Stomach (tissue), 19 donors: ENCODE measurements around the gene ATXN7L1. TPM values are rescaled to one million over a fixed set of nuclear protein-coding genes. Genes with fewer than 3 reads are reported as not detected.

Experiments used
- DNase-seq, 2 donors: peaks; one replicate each; pipeline versions ENCODE4 v3.0.0 to v3.0.0-alpha.2; 2013 to 2019
- H3K27ac ChIP-seq, 5 donors: fragments of 200-600 bp in 4 of 5; sonication (generic) in 4 of 5; one replicate each; pipeline ENCODE4 v1.5.1; 2013 to 2019; ENCODE audit warnings: mild to moderate bottlenecking in 1 of 5, moderate library complexity in 1 of 5
- H3K27me3 ChIP-seq, 3 donors: fragments of 200-600 bp; sonication (generic); one replicate each; pipeline ENCODE4 v1.5.1; 2017 to 2019; ENCODE audit warnings: mixed run types in 1 of 3
- H3K36me3 ChIP-seq, 4 donors: fragments of 200-600 bp; sonication (generic); 1 replicate in 3 of 4; 2 replicates in 1 of 4; pipeline ENCODE4 v1.5.1; 2016 to 2019
- H3K4me1 ChIP-seq, 4 donors: fragments of 200-600 bp; sonication (generic); one replicate each; pipeline ENCODE4 v1.5.1; 2016 to 2019
- H3K4me3 ChIP-seq, 4 donors: fragments of 200-600 bp; sonication (generic) in 3 of 4; one replicate each; pipeline ENCODE4 v1.5.1; 2016 to 2019; ENCODE audit warnings: mild to moderate bottlenecking in 1 of 4
- H3K9me3 ChIP-seq, 4 donors: fragments of 200-600 bp; sonication (generic); one replicate each; pipeline ENCODE4 v1.5.1; 2016 to 2019
- CTCF ChIP-seq, 7 experiments: fragments of 450-650 bp in 4 of 7; fragments of 200-600 bp in 3 of 7; sonication (generic) in 3 of 7; IDR thresholded peaks; one replicate each; pipeline ENCODE4 v1.5.1; 2016 to 2019; ENCODE audit warnings: antibody characterized with exemption in 7 of 7, control low read depth in 2 of 7, mild to moderate bottlenecking in 1 of 7
- EP300 ChIP-seq: sonication (generic); formaldehyde crosslinking; IDR thresholded peaks from one replicate; pipeline ENCODE4 v1.6.1; 2017; ENCODE audit warnings: antibody characterized with exemption
- POLR2A ChIP-seq, 4 donors: fragments of 450-650 bp; IDR thresholded peaks; one replicate each; pipeline ENCODE4 v1.6.1; 2016; ENCODE audit warnings: antibody characterized with exemption in 4 of 4, control low read depth in 2 of 4, mild to moderate bottlenecking in 1 of 4, moderate library complexity in 1 of 4
- POLR2AphosphoS5 ChIP-seq, 3 donors: sonication (generic); formaldehyde crosslinking; IDR thresholded peaks; one replicate each; pipeline ENCODE4 v1.6.1; 2016; ENCODE audit warnings: antibody characterized with exemption in 3 of 3
- WGBS, 5 donors: extraction: QIAGEN DNeasy Blood & Tissue Kit in 3 of 5; methylation state at CpG; one replicate each; pipeline versions ENCODE4 v1.1.5 to v1.1.7; 2013 to 2018; 5-methylcytosine and 5-hydroxymethylcytosine counted together
- intact Hi-C: fragments of 100-400 bp; cut with DNase I; formaldehyde crosslinking; loops from one replicate; pipeline ENCODE4 v1.15.1; 2023; ENCODE audit warnings: low total_unique reads
- long read RNA-seq, 10 donors: transcript quantifications; one replicate each; lab custom pipeline, GENCODE V29; 2026
- polyA plus RNA-seq, 3 donors: library from polyadenylated mRNA; stranded (reverse); fragments of 200-250 nt; gene quantifications; one replicate each; pipeline ENCODE4 v1.2.3, GENCODE V29; 2013
- total RNA-seq, 5 donors: library from RNA; depleted of rRNA; stranded (reverse); fragments of >200 nt; gene quantifications; one replicate each; pipeline versions ENCODE4 v1.1.0 to v1.2.3, GENCODE V29; 2014 to 2016
- donor health status: healthy with polysubstance abuse.
- donor health status: Bipolar disorder and iron deficiency.
- donor health status: healthy.

The ATXN7L1 gene
- 10 to 100 TPM in 4 of 5 donors, 1 to 10 TPM in 1; 5.8 to 92.2 (median 14.8) TPM for total RNA-seq
- polyA plus RNA-seq, result 1 to 10 TPM; 3.8 to 5.5 (median 5.2) TPM
- long read RNA-seq, donor 1, result 0 reads
- long read RNA-seq, donor 2, result 0 reads
- long read RNA-seq, donor 3, result 0 reads
- long read RNA-seq, donor 4, result 0 reads
- long read RNA-seq, donor 5, result 0 reads
- long read RNA-seq, donor 6, partial matches to known transcripts, result 0 of 2 reads
- long read RNA-seq, donor 6, other reads (novel, unspliced or antisense), result 0 of 2 reads
- long read RNA-seq, donor 7, partial matches to known transcripts, result 0 of 5 reads
- long read RNA-seq, donor 7, other reads (novel, unspliced or antisense), result 5 of 5 reads
- long read RNA-seq, donor 8, partial matches to known transcripts, result 0 of 1 reads
- long read RNA-seq, donor 8, other reads (novel, unspliced or antisense), result 0 of 1 reads
- long read RNA-seq, donor 9, result 0 reads
- long read RNA-seq, donor 10, result 0 reads

- intact Hi-C loops, result no loop called here
- Histone ChIP-seq H3K27ac (peak within 1 kb of the TSS; percentile 66 to 91 (median 91)), H3K36me3 (peaks cover 0 to 5% (median 0%) of the 10 kb centered on the region in 4 donors), H3K9me3 (no peaks in the 10 kb centered on the region), H3K4me3 (peak within 1 kb of the TSS; percentile 76 to 89 (median 79)), H3K27me3 (peaks cover 0 to 3% (median 0%) of the 10 kb centered on the region in 3 donors), H3K4me1 (peaks cover 27 to 58% (median 44%) of the 10 kb centered on the region in 4 donors)
- DNase-seq, result peak; percentile 95 to 98
- TF ChIP-seq CTCF (IDR thresholded peaks at IDR 0.05) (peak in 3 of 7 experiments; percentile 43 to 94 (median 58)), POLR2AphosphoS5 (IDR thresholded peaks at IDR 0.05) (peak; percentile 88 to 92 (median 90)), POLR2A (IDR thresholded peaks at IDR 0.05) (peak in 1 of 4 donors; percentile 79), EP300 (no peak)
- WGBS, 5 donors, result 0 to 1% (median 1%) methylated on average over 31 to 77 of the region's 77 CpGs
Measured at GRCh38 chr7:105876091-105876963, at the start of gene ATXN7L1. ATXN7L1 (minus strand) TSS chr7:105876599; CDS start chr7:105876558, 41 bp downstream.

GRCh38 chr7:105926131-105926530 is 49.7 kb upstream of the ATXN7L1 start:
- TF ChIP-seq CTCF (IDR thresholded peaks at IDR 0.05) (no peak), EP300 (no peak), POLR2A (IDR thresholded peaks at IDR 0.05) (no peak), POLR2AphosphoS5 (IDR thresholded peaks at IDR 0.05) (no peak)
- intact Hi-C loops, result no loop called here

GRCh38 chr7:105924945-105925344 is 48.5 kb upstream of the ATXN7L1 start:
- no peak for DNase-seq
- intact Hi-C loops, result no loop called here
- TF ChIP-seq EP300 (no peak), POLR2A (IDR thresholded peaks at IDR 0.05) (no peak), POLR2AphosphoS5 (IDR thresholded peaks at IDR 0.05) (no peak)
- Histone ChIP-seq H3K9me3 (no peaks in the 10 kb centered on the region), H3K36me3 (peaks cover 0 to 16% (median 0%) of the 10 kb centered on the region in 4 donors), H3K27ac (no peak overlapping the region), H3K4me3 (no peak overlapping the region), H3K27me3 (no peaks in the 10 kb centered on the region), H3K4me1 (no peaks in the 10 kb centered on the region)
- 71 to 86% (median 82%) methylated on average over 1 of the region's 1 CpG for WGBS, 5 donors

More at GRCh38 chr7:105926131-105926530, 49.7 kb upstream of the ATXN7L1 start:
- no peaks in the 10 kb centered on the region for H3K4me1 ChIP-seq
- H3K4me3 ChIP-seq, result no peak overlapping the region
- 57 to 76% (median 69%) methylated on average over 3 of the region's 3 CpGs for WGBS, 5 donors
- H3K27ac ChIP-seq, result no peak overlapping the region
- no peaks in the 10 kb centered on the region for H3K9me3 ChIP-seq
- no peaks in the 10 kb centered on the region for H3K27me3 ChIP-seq
- H3K36me3 ChIP-seq, result peaks cover 0 to 16% (median 0%) of the 10 kb centered on the region in 4 donors
- no peak for DNase-seq

DNA sequence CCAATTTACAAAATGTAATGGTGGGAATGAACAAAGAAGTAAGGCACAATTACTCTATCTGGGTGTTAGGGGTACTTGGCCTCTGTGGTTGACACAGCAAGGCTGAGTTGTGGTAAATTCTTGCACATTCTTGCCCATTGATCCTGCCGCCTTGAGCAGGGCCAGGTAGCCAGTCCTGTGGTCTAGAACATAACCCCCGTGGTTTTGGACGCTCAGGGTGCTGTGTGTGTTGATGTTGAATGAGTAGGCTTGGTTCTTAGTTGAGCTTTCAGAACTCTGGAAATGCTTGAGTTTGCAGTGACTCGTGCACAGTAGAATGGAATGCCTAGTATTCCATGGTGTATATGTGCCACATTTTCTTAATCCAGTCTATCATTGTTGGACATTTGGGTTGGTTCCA is 44.4 kb upstream of the ATXN7L1 start:
- TF ChIP-seq EP300 (no peak), POLR2AphosphoS5 (IDR thresholded peaks at IDR 0.05) (no peak), CTCF (IDR thresholded peaks at IDR 0.05) (no peak), POLR2A (IDR thresholded peaks at IDR 0.05) (no peak)
- no peak overlapping the region for H3K4me3 ChIP-seq
- peaks cover 0 to 24% (median 0%) of the 10 kb centered on the region in 4 donors for H3K36me3 ChIP-seq
- intact Hi-C loops, result no loop called here
- no peak for DNase-seq
- WGBS, 5 donors, result 79 to 91% (median 91%) methylated on average over 4 of the region's 4 CpGs
- H3K27ac ChIP-seq, result no peak overlapping the region
- H3K27me3 ChIP-seq, result no peaks in the 10 kb centered on the region
- H3K4me1 ChIP-seq, result no peaks in the 10 kb centered on the region
- H3K9me3 ChIP-seq, result no peaks in the 10 kb centered on the region
